HepG2 (cell line): ENCODE measurements around the gene CAMK1G. TPM values are rescaled to one million over a fixed set of nuclear protein-coding genes. Genes with fewer than 3 reads are reported as not detected.
A peak's percentile ranks its signal among the peaks of the same experiment; 100 is the strongest.

Source experiments
- ATAC-seq: fragments of 200-7000 bp; cut with Tn5 transposase; 3 replicates; pipeline ENCODE4 v1.9.1; 2020; ENCODE audit warnings: mild to moderate bottlenecking, moderate library complexity
- BruUV-seq: library from RNA; stranded (reverse); fragments of 400-500 nt; replicated peaks from 2 replicates; lab custom pipeline; 2021; lab: Mats Ljungman, UMichigan
- CTCF ChIA-PET: fragments of 300-600 bp; formaldehyde crosslinking; extraction: SDS; loops from one replicate; lab custom pipeline; 2021; ENCODE audit warnings: low total read pairs, inconsistent platforms, low intra/inter-chr PET ratio; lab: Yijun Ruan, JAX
- POLR2A ChIA-PET: fragments of 350-600 bp; sonication (Branson Sonifier 250); formaldehyde crosslinking; loops from one replicate; lab custom pipeline; 2020; ENCODE audit warnings: antibody characterized with exemption, inconsistent platforms; lab: Yijun Ruan, JAX
- DNase-seq: peaks from one replicate; pipeline ENCODE4 v3.0.0-alpha.2; 2015; ENCODE audit warnings: low spot score
- FAIRE-seq: peaks from 3 replicates; lab custom pipeline; 2011; peaks lifted over from hg19 to GRCh38; lab: Jason Lieb, UNC
- H2AFZ ChIP-seq: one replicate; pipeline ENCODE4 v1.6.1; 2011; ENCODE audit warnings: low read length, inconsistent platforms
- H3K27ac ChIP-seq: fragments of 300-600 bp; 3 replicates; pipeline ENCODE4 v1.8.0; 2011; ENCODE audit warnings: mixed run types, mild to moderate bottlenecking, mixed read lengths, low read length, inconsistent platforms; ENCODE audit not compliant: insufficient read depth; ENCODE audit errors: extremely low read length
- H3K27me3 ChIP-seq, 2 experiments: fragments of 200-600 bp in 1 of 2; 2 replicates in 1 of 2; 3 replicates in 1 of 2; pipeline versions ENCODE4 v1.6.0 to v1.8.0; 2011; ENCODE audit warnings: low read length in 2 of 2, mild to moderate bottlenecking in 2 of 2, moderate library complexity in 2 of 2, inconsistent platforms in 1 of 2; ENCODE audit not compliant: insufficient read depth in 2 of 2, control insufficient read depth in 1 of 2
- H3K36me3 ChIP-seq, 2 experiments: fragments of 200-600 bp in 1 of 2; replicated peaks in 1 of 2; 2 replicates in 1 of 2; 3 replicates in 1 of 2; pipeline versions ENCODE4 v1.5.1 to v1.8.0; 2011; ENCODE audit warnings: low read length in 2 of 2, inconsistent platforms in 1 of 2; ENCODE audit not compliant: insufficient read depth in 2 of 2, control insufficient read depth in 1 of 2
- H3K4me1 ChIP-seq: 2 replicates; pipeline ENCODE4 v1.5.1; 2012; ENCODE audit warnings: low read length, inconsistent platforms; ENCODE audit not compliant: insufficient read depth
- H3K4me2 ChIP-seq: 2 replicates; pipeline ENCODE4 v1.6.0; 2011; ENCODE audit warnings: low read depth, low read length, inconsistent platforms
- H3K4me3 ChIP-seq, 3 experiments: fragments of 200-600 bp in 1 of 3; sonication (generic), shearing (Covaris generic) in 1 of 3; replicated peaks in 1 of 3; 2 replicates each; pipeline ENCODE4 v1.5.1; 2011 to 2016; ENCODE audit warnings: low read length in 3 of 3, inconsistent platforms in 2 of 3, low read depth in 2 of 3, mild to moderate bottlenecking in 2 of 3, control low read depth in 1 of 3, mixed read lengths in 1 of 3; ENCODE audit not compliant: insufficient read depth in 1 of 3
- H3K79me2 ChIP-seq: one replicate; pipeline ENCODE4 v1.6.1; 2011; ENCODE audit warnings: low read length, inconsistent platforms; ENCODE audit not compliant: insufficient read depth
- H3K9ac ChIP-seq: 2 replicates; pipeline ENCODE4 v1.6.0; 2011; ENCODE audit warnings: mild to moderate bottlenecking, low read depth, low read length, inconsistent platforms; ENCODE audit not compliant: insufficient read depth
- H3K9me3 ChIP-seq: 2 replicates; pipeline ENCODE4 v1.5.1; 2012; ENCODE audit warnings: mild to moderate bottlenecking, low read length
- H4K20me1 ChIP-seq: 2 replicates; pipeline ENCODE4 v1.6.0; 2011; ENCODE audit warnings: inconsistent platforms, mild to moderate bottlenecking, low read length, moderate library complexity; ENCODE audit not compliant: insufficient read depth
- CEBPG ChIP-seq: IDR thresholded peaks from 2 replicates; pipeline ENCODE4 v1.6.1; 2016
- CTCF ChIP-seq: sonication (generic); formaldehyde crosslinking; IDR thresholded peaks from 2 replicates; pipeline ENCODE4 v1.5.0; 2020; ENCODE audit warnings: mild to moderate bottlenecking, missing genetic modification reagents, moderate library complexity
- NR2C2 ChIP-seq: sonication (generic); formaldehyde crosslinking; IDR thresholded peaks from 2 replicates; pipeline ENCODE4 v1.4.0; 2020; ENCODE audit warnings: missing genetic modification reagents, mild to moderate bottlenecking, moderate library complexity, borderline replicate concordance
- RELA ChIP-seq: sonication (generic); formaldehyde crosslinking; IDR thresholded peaks from 2 replicates; pipeline ENCODE4 v1.4.0; 2020; ENCODE audit warnings: missing genetic modification reagents
- SMC3 ChIP-seq: IDR thresholded peaks from 2 replicates; pipeline ENCODE4 v1.6.1; 2011; ENCODE audit warnings: low read length, improper control_type of control experiment
- STAG1 ChIP-seq: sonication (generic); formaldehyde crosslinking; IDR thresholded peaks from 2 replicates; pipeline ENCODE4 v1.4.0; 2020; ENCODE audit warnings: missing genetic modification reagents
- XRCC5 ChIP-seq: fragments of 200-400 bp; formaldehyde crosslinking; optimal IDR thresholded peaks from 2 replicates; pipeline ENCODE3; 2017; ENCODE audit warnings: mild to moderate bottlenecking, low read length
- ZUFSP ChIP-seq: sonication (generic); formaldehyde crosslinking; IDR thresholded peaks from 2 replicates; pipeline ENCODE4 v1.9.0; 2021; ENCODE audit warnings: missing genetic modification reagents, mild to moderate bottlenecking, borderline replicate concordance
- WGBS: methylation state at CpG from one replicate; pipeline ENCODE4 v1.1.6; 2017; ENCODE audit warnings: low lambda C conversion rate; 5-methylcytosine and 5-hydroxymethylcytosine counted together
- in situ Hi-C: cut with HindIII; loops from 2 replicates; pipeline ENCODE4 v1.10.0; 2017; ENCODE audit warnings: low pct_unique_long_range_greater_than_20kb; ENCODE audit not compliant: extremely low pct_ligation_motif_present
- intact Hi-C: fragments of 100-400 bp; cut with micrococcal nuclease; formaldehyde crosslinking; loops from one replicate; pipeline ENCODE4 v1.10.0; 2022; ENCODE audit not compliant: unreplicated experiment
- polyA plus RNA-seq, 8 experiments: library from polyadenylated mRNA; depleted of rRNA in 3 of 8; stranded (reverse) in 7 of 8; unstranded in 1 of 8; fragments of >200 nt; fragmentation: Illumina TruSeq in 4 of 8; extraction: Trizol in 4 of 8; gene quantifications; 2 replicates each; pipeline versions ENCODE4 v1.2.1 to v1.2.3, GENCODE V29; 2011 to 2016; ENCODE audit warnings: low read depth in 4 of 8, missing spikeins in 1 of 8, mixed read lengths in 1 of 8; ENCODE audit not compliant: insufficient read depth in 1 of 8
- total RNA-seq, 5 experiments: library from RNA; depleted of rRNA; stranded (reverse); fragments of >200 nt; fragmentation: Illumina TruSeq; extraction: Trizol; gene quantifications; 2 replicates each; pipeline ENCODE4 v1.2.3, GENCODE V29; 2016; ENCODE audit warnings: low read depth in 1 of 5
- TF ChIP-seq, protein P1 (sequence below): sonication (generic); formaldehyde crosslinking; IDR thresholded peaks from 2 replicates; pipeline ENCODE4 v1.4.0; 2020; ENCODE audit warnings: mild to moderate bottlenecking, missing genetic modification reagents
- TF ChIP-seq, protein P2 (sequence below): sonication (generic); formaldehyde crosslinking; IDR thresholded peaks from 2 replicates; pipeline ENCODE4 v1.4.0; 2020; ENCODE audit warnings: missing genetic modification reagents

CAMK1G gene
- total and polyA plus RNA-seq, 2 of the 13 experiments (the other 11 are each of a cell fraction or from before 2014, with no cell fraction given): not detected

DNA sequence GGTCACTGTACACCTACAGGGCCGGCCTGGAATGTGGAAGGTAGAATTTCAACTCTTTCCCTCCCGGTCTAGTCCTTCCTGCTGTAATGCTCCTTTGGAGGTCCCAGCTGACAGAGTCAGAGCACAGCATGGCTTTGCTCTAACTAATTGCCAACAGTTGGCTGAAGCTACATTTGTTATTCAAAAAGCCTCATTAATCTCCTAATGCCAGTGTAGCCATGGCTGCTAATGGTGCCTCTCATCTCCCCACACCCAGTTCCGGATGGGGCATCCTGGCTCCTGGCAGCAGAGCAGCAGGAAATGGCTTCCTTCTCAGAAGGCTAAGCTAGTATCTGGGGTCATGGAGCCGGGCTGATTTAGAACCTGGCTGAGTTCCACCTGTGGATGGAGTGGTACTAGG lies 18.7 kb upstream of the CAMK1G start:
- WGBS: 50% methylated on average over 2 of the region's 4 CpGs
- TF ChIP-seq, protein P1, sequence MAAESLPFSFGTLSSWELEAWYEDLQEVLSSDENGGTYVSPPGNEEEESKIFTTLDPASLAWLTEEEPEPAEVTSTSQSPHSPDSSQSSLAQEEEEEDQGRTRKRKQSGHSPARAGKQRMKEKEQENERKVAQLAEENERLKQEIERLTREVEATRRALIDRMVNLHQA: no peak
- Histone ChIP-seq H3K4me3 (no peak overlapping the region), H3K79me2 (no peaks in the 10 kb centered on the region), H3K4me2 (no peak overlapping the region), H3K27me3 (no peaks in the 10 kb centered on the region; a peak in 1 of 5 replicates), H3K4me1 (no peaks in the 10 kb centered on the region), H3K27ac (no peak overlapping the region), H3K36me3 (no peaks in the 10 kb centered on the region), H2AFZ (no peak overlapping the region), H4K20me1 (no peaks in the 10 kb centered on the region), H3K9ac (no peak overlapping the region), H3K9me3 (no peaks in the 10 kb centered on the region)
- BruUV-seq: no TSS peak
- DNase-seq: no peak
- no peak for ATAC-seq
- ChIA-PET POLR2A (no interaction called here), CTCF (no interaction called here)
- in situ Hi-C loops (no loop called here), intact Hi-C loops (no loop called here)
- FAIRE-seq: no peak

DNA sequence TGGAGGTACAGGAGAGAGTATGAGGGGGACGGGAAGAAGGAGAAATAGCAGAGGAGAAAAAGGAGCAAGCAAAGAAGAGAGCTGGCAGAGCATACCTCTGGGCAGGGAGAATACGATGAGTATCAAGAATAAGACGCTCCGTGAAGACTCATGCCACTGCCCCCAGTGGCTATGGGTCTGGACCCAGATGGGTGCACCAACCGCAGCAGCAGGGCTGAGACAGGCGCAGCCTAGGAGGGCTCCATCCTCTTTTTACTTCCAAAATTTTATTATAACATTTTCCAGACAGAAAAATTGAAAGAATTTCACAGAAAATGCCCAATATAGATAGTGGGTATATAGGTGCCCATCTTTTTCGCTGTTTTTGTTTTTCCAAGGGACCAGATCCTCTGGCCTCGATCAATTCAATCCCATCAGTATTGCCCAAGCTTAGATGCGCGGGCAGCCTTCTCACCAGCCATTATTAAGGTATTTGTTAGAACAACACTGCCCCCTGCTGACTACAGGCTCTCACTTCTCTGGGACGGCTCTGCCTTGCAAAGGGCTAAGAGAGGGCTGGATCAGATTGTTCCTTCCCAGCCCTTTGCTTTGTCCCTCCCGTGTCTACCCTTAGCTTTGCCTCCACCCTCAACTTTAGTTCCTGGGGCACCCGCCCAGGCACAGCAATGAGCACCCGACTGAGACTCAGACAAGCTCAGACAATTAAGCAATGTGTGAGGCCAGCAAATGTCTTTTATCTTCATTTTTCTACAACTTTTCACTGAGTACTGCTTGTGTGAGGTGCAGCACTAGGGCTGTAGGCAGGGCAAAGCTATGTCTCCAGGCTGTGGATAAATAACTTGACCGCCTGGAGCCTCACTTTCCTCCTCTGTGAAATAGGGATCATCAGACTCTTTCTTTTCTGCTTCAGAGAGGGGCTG lies 17.5 kb upstream of the CAMK1G start:
- Histone ChIP-seq H3K79me2 (no peaks in the 10 kb centered on the region), H2AFZ (no peak overlapping the region), H3K9ac (no peak overlapping the region), H3K9me3 (no peaks in the 10 kb centered on the region), H3K4me3 (no peak overlapping the region), H3K4me2 (no peak overlapping the region), H3K27me3 (no peaks in the 10 kb centered on the region; a peak in 1 of 5 replicates), H3K36me3 (no peaks in the 10 kb centered on the region), H4K20me1 (no peaks in the 10 kb centered on the region), H3K27ac (no peak overlapping the region), H3K4me1 (no peaks in the 10 kb centered on the region)
- CTCF ChIA-PET: interaction anchor here (0.8 to 1.2 kb wide), 2 partner anchors 14 to 127 kb away, joined by 3 to 4 read pairs; no protein-coding TSS in a partner anchor
- FAIRE-seq (peak; percentile 23), DNase-seq (peak; percentile 68), ATAC-seq (peak; percentile 97)
- BruUV-seq: no TSS peak
- intact Hi-C loops: loop anchor here (2.0 kb wide), 1 partner anchor 913 kb away; no protein-coding TSS in a partner anchor
- in situ Hi-C loops: no loop called here
- TF ChIP-seq STAG1 (CRISPR knock-in tag) (peak; percentile 57), RELA (CRISPR knock-in tag) (no peak), NR2C2 (CRISPR knock-in tag) (no peak), XRCC5 (peak; percentile 24), CEBPG (CRISPR knock-in tag) (0 out of 2 replicates have a peak, but pooled peaks have one; percentile 31), ZUFSP (no peak), SMC3 (peak; percentile 48; the same call in 1 of the 2 replicates), CTCF (CRISPR knock-in tag) (peak; percentile 77)
- TF ChIP-seq, protein P2, sequence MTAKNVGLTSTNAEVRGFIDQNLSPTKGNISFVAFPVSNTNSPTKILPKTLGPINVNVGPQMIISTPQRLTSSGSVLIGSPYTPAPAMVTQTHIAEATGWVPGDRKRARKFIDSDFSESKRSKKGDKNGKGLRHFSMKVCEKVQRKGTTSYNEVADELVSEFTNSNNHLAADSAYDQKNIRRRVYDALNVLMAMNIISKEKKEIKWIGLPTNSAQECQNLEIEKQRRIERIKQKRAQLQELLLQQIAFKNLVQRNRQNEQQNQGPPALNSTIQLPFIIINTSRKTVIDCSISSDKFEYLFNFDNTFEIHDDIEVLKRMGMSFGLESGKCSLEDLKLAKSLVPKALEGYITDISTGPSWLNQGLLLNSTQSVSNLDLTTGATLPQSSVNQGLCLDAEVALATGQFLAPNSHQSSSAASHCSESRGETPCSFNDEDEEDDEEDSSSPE (CRISPR knock-in tag): no peak
- WGBS: 11% methylated on average over 15 of the region's 15 CpGs
- POLR2A ChIA-PET: no interaction called here
